GOT3 (cell line): ENCODE results near the gene SCP2.

Experiments used
- DNase-seq: peaks from one replicate; lab custom pipeline; 2025; ENCODE audit warnings: mixed read lengths; lab: John Stamatoyannopoulos, UW

Gene SCP2

DNA sequence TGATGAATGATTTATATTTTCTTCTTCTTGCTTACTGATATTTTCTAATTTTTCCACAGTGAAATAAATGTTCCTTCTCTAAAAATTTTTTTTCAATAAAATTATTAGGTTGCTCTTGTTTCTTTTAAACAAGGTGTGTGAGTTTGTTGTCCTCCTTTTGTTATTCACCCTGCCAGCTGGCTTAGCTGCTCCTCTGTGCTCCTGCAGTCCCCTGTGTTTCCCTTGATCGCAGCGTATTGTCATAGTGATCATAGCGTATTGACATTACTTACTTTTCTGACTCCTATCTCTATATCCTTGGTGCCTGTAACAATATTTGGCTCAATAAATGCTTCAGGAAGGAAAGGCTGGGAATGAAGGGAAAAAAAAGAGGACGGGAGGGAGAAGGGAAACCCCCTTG lies 110.1 kb downstream of the SCP2 start:
- no peak for DNase-seq

- no peak for DNase-seq
Observed at GRCh38 chr1:53038566-53038965, 111.5 kb downstream of the SCP2 start.

GRCh38 chr1:53043271-53043670 lies 116.2 kb downstream of the SCP2 start:
- no peak for DNase-seq

- DNase-seq: no peak
Observed at GRCh38 chr1:53044926-53045325, 117.8 kb downstream of the SCP2 start.

- no peak for DNase-seq
Observed at GRCh38 chr1:53046930-53047329, 119.9 kb downstream of the SCP2 start.

DNA sequence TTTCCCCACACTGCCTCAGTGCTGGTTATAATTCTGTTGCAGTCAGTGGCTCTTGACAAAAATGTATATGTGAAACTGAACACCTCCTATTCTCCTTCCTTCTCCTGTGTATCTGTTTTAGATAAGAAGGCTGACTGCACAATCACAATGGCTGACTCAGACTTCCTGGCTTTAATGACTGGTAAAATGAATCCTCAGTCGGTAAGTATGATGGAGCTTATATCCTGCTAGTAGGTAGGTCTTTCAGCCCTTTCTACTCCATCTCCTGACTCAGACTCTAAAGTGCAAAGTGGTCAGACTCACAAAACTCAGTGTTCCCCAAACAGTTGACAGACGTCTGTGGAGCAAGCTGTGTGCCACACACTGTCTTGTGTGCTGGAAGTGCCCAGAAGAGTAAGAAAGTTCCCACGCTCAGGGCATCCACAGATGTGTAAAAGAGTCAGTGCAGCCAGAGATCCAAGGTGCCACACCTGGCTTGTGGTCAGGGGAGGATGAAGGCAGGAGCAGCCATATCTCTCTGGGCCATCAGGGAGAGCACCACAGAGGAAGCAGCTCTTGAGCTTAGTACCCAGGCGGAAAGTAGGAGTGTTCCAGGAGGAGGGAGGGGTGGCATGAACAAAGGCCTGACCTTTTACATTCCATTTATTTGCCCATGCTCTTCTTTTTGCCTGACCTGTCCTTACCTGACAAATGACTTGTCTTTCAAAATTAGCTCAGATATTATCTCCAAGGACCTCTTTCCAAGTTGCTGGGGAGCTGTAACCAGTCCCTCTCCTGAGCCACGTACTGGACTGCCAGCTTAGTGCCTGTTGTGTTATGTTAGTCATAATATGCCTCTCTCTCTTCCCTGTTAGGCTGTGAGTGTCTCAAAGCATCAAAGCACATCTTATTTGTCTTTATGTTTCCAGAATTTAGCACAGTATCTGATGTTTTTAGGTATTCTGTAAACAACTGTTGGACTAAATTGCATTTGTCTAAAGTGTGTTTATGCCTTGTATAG lies 121.0 kb downstream of the SCP2 start:
- DNase-seq: no peak

DNA sequence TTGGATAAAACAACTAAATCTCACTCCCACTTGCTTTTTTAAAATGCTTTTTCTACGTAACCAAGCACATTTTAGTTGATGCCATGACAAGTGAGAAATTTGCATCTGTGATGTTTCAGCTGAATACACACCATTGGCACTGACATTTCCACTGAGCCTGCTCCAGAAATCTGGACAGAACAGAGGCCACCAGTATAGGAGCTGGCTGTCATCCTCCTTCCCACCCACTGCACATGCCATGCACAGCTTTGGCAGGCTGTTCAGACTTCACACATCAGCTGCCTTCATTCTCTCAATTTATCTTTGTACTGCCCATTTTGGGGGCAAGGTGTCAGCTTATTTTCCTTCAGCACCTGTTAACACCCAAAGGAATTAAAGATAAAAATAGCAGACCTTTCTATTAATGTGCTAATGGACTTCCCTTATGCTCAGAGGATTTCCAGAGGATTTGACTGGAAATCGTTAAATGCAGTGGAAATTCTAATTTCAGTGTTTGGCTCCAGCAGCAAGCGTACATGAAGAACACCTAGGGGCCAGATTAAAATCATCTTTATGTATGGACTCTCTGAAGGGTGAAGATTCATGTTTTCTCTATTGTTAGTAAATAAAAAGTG lies 122.0 kb downstream of the SCP2 start:
- no peak for DNase-seq

- no peak for DNase-seq
Observed at GRCh38 chr1:53049574-53049967, 122.5 kb downstream of the SCP2 start.

- no peak for DNase-seq
Observed at GRCh38 chr1:53050310-53050709, 123.2 kb downstream of the SCP2 start.

DNA sequence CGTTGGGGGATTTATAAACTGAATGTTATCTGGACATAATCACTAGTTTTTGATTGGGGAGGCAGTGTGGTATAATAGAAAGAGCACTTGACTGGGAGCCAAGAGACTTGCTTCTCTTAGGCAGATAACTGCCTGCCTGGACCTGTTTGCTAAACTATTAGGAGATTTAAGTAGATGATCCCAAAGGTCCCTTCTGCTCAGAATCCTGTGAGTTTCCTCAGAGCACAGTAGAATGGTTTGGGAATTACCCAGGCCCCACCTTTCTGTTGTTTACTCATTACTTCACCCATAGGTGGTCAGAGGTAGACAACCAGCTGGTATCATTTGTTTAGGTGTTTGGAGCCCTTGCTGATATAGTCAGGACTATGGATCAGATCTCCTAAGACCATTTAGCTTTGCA lies 124.6 kb downstream of the SCP2 start:
- no peak for DNase-seq

DNA sequence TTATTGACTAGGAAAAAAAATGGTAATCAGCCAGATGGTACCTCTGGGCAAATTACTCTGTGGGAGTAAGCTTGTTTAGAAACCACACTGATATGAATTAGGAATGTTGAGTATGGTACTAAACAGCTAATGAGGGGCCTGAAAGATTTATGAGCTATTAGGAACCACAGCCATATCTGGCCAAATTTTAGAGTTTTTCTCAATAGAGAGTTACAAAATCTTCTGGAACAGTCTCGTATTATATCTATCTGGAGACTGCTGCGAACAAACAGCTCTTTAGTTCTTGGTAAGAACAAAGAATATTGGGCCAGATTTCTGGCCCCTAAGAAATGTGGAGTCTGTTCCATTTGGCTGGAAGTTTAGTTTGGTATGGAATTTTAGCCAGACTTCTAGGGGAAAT lies 130.1 kb downstream of the SCP2 start:
- no peak for DNase-seq

DNA sequence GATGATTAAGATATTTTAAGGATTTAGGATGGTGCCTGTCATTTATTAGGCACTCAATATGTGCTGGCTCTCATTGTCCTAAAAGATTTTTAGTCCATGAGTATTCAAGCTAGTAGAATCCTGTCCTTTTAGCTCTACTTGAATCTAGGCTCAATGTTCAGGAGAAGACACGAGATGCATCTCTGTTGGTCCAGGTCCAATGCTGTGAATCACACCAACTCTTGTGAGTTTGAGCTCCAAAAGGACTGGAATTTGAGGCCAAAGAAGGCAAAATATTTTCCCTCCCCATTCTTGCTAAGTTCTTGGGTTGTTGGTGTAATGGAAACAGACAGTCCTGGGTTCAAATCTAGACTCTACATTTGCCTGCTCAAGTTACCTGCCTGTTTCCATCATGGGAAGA lies 133.5 kb downstream of the SCP2 start:
- no peak for DNase-seq

- no peak for DNase-seq
Observed at GRCh38 chr1:53061123-53061858, 134.2 kb downstream of the SCP2 start.

GRCh38 chr1:53061859-53062707 lies 135.0 kb downstream of the SCP2 start, which contains the start of gene PODN:
TSS of gene PODN (plus strand) at chr1:53062213. CDS start at chr1:53069856, 7,643 bp downstream.
- no peak for DNase-seq

DNA sequence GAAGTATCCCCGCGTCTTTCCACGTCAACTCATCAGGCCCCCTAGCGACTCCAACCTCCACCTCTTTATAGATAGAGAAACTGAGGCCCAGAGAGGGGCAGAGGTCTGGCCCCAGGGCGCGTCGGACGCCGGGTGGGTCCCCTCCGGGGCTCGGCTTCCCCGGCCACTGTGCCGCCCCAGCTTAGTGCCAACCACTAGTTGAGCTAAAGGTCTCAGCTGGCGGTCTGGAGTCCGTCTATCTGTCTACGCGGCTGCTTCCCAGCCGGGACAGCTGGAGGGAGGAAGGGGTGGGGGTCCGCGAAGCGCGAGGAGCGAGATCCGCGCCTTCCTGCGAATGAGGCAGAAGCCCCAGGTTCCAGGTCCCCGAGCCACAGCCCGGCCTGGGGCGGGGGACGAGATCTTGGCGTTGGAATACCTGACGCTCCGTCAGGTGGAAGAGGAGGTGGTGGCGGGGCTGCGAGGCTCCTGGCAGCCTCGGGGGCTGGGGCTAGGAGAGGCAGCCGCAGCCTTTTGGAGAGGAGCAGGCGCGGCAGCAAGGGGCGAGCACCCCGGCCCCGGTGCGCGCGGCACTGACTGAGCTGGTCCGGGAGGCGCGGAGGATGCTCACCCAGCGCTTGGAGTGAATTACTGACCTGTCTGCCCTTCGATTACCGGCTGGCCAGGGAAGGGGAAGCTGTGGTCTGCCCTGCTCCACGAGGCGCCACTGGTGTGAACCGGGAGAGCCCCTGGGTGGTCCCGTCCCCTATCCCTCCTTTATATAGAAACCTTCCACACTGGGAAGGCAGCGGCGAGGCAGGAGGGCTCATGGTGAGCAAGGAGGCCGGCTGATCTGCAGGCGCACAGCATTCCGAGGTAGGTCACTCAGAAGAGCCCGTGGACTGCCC lies 135.9 kb downstream of the SCP2 start:
- no peak for DNase-seq

GRCh38 chr1:53063744-53064515 lies 136.9 kb downstream of the SCP2 start:
- no peak for DNase-seq

DNA sequence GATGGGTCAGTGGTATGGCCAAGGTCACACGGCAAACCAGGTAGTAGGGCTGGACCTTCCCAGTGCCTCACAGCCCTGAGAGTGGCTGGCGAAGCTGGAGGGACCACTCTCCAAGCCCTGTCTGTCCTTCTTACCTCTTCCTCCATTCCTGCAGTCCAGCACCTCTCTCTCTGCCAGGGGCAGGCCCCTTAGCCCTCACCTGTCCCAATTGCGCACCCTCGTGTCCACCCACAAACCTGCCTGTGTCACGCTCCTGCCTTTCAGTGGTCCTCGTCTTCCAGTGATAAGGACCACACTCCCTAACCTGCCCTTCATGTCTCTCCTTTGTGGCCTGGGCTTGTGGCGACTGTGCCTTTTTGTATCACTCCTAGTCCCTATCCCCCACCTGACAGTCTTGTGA lies 138.3 kb downstream of the SCP2 start:
- DNase-seq: no peak

DNA sequence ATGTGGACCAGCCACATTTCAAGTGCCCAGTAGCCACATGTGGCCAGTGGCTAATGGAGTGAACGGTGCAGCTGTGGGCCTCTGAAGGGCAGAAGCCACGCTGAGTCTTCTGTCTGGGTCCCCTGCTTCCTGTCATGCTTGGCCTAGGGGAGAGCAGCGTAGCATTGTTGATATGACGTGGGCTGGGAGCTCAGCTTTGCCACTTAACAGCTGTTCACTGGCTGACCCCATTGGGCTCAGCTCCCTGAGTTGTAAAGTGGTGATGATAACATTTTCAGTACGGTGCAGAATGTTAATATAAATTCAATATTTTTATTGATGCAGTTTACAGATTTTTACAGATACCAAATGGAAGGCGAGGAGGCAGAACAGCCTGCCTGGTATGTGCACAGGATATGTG lies 139.4 kb downstream of the SCP2 start:
- DNase-seq: no peak

DNA sequence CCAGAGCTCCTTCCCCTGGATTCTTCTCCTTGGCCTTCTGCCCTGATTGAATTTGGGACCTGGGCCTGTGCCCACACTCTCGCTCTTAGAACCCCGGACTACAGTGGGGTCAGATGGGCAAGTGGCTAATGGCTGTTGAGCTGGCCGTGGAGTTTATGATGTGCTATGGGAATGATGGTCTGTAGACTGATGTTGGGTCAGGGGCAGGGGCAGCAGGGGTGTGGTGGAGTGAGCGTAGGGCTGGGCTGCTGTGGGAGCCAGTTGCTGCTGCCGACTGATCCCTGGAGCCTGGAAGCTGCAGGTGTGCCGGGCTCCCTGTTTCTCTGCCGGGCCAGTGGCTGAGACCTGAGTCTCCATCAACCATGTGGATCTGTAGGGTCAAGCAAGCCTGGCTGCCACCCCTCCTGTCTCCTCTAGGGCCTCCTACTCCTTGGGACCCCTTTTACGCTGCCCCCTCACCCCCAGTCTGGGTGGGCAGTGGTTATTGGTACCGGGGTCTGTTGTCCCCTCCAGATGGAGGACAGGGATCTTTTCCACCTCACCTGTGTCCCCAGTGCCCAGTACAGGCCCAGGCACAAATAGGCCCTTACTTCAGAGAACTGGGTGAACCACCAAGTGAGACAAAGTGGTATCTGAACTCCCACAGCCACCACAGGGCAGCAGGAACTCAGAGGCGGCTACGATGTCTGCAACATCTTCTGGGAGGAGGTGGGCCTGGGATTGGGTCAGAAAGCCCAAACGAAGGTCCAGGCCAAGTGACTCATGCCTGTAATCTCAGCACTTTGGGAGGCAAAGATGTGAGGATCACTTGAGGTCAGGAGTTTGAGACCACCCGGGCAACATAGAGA lies 140.0 kb downstream of the SCP2 start:
- no peak for DNase-seq
